HCT116 (cell line): Measurements from ENCODE around the gene SERPINC1. TPM values are rescaled to one million over a fixed set of nuclear protein-coding genes. Genes with fewer than 3 reads are reported as not detected.

Experiments used
- ATAC-seq: fragments of 200-7000 bp; cut with Tn5 transposase; 2 replicates; pipeline ENCODE4 v1.9.1; 2020; ENCODE audit warnings: mild to moderate bottlenecking, moderate library complexity
- BruUV-seq: library from RNA; stranded (reverse); fragments of 400-500 nt; replicated peaks from 2 replicates; lab custom pipeline; 2021; lab: Mats Ljungman, UMichigan
- CTCF ChIA-PET: fragments of 300-600 bp; sonication (Branson Sonifier 250); formaldehyde crosslinking; loops from one replicate; lab custom pipeline; 2021; ENCODE audit warnings: antibody characterized with exemption; lab: Charles Lee
- POLR2A ChIA-PET: fragments of 300-600, 350-600 bp; sonication (Branson Sonifier 250); formaldehyde crosslinking; loops from one replicate; lab custom pipeline; 2021; ENCODE audit warnings: antibody characterized with exemption; lab: Charles Lee
- RAD21 ChIA-PET, 2 experiments: fragments of 300-600 bp; sonication (Branson Sonifier 250); formaldehyde crosslinking; loops; one replicate each; lab custom pipeline; 2023; ENCODE audit warnings: low total read pairs in 2 of 2; ENCODE audit not compliant: uncharacterized antibody in 2 of 2, unreplicated experiment in 2 of 2, low non-redundant PET in 1 of 2; lab: Charles Lee
- DNase-seq: peaks from one replicate; pipeline ENCODE4 v3.0.0-alpha.2; 2010; ENCODE audit warnings: low read depth, low spot score
- H2AFZ ChIP-seq: fragments of 200-600 bp; shearing (Covaris generic), sonication (generic); 2 replicates; pipeline ENCODE4 v1.6.1; 2017; ENCODE audit warnings: low read depth, mixed run types, mixed read lengths, antibody characterized with exemption, low read length; ENCODE audit not compliant: poor library complexity, severe bottlenecking
- H3K27ac ChIP-seq: 2 replicates; pipeline ENCODE4 v1.5.1; 2012; ENCODE audit warnings: low read depth, low read length
- H3K27me3 ChIP-seq: fragments of 200-600 bp; sonication (generic); 2 replicates; pipeline ENCODE4 v1.6.1; 2016; ENCODE audit warnings: mixed run types, low read length, mixed read lengths; ENCODE audit not compliant: insufficient read depth
- H3K36me3 ChIP-seq, 2 experiments: fragments of 200-500 bp in 1 of 2; fragments of 200-600 bp in 1 of 2; sonication (Bioruptor generic) in 1 of 2; sonication (generic) in 1 of 2; 2 replicates each; pipeline versions ENCODE4 v1.5.1 to v1.6.1; 2014 to 2016; ENCODE audit warnings: low read length in 2 of 2, inconsistent platforms in 1 of 2, mixed read lengths in 1 of 2, mixed run types in 1 of 2; ENCODE audit not compliant: insufficient read depth in 2 of 2, control insufficient read depth in 1 of 2
- H3K4me1 ChIP-seq, 2 experiments: fragments of 200-600 bp in 1 of 2; sonication (generic) in 1 of 2; 2 replicates each; pipeline versions ENCODE4 v1.5.1 to v1.6.1; 2012 to 2017; ENCODE audit warnings: low read length in 2 of 2, inconsistent platforms in 1 of 2, mild to moderate bottlenecking in 1 of 2, mixed read lengths in 1 of 2, mixed run types in 1 of 2, moderate library complexity in 1 of 2; ENCODE audit not compliant: insufficient read depth in 2 of 2, control insufficient read depth in 1 of 2
- H3K4me2 ChIP-seq: fragments of 200-600 bp; sonication (generic); 2 replicates; pipeline ENCODE4 v1.6.1; 2017; ENCODE audit warnings: mixed run types, low read length, mixed read lengths
- H3K4me3 ChIP-seq, 2 experiments: fragments of 200-600 bp in 1 of 2; sonication (generic) in 1 of 2; replicated peaks in 1 of 2; 2 replicates each; pipeline ENCODE4 v1.5.1; 2011 to 2016; ENCODE audit warnings: low read length in 2 of 2, control low read depth in 1 of 2, low read depth in 1 of 2, mild to moderate bottlenecking in 1 of 2, mixed read lengths in 1 of 2, mixed run types in 1 of 2
- H3K79me2 ChIP-seq: fragments of 200-600 bp; sonication (generic); 2 replicates; pipeline ENCODE4 v1.6.1; 2017; ENCODE audit warnings: mild to moderate bottlenecking, mixed run types, low read length, moderate library complexity, mixed read lengths; ENCODE audit not compliant: insufficient read depth
- H3K9ac ChIP-seq: fragments of 200-600 bp; sonication (generic); 2 replicates; pipeline ENCODE4 v1.6.1; 2016; ENCODE audit warnings: low read length, mixed read lengths
- H3K9me2 ChIP-seq: fragments of 200-600 bp; sonication (generic), shearing (Covaris generic); 2 replicates; pipeline ENCODE4 v1.6.1; 2017; ENCODE audit warnings: mixed run types, mild to moderate bottlenecking, moderate library complexity; ENCODE audit not compliant: insufficient read depth
- H3K9me3 ChIP-seq, 2 experiments: fragments of 200-500 bp in 1 of 2; fragments of 200-600 bp in 1 of 2; sonication (Bioruptor generic) in 1 of 2; sonication (generic) in 1 of 2; 2 replicates each; pipeline ENCODE4 v1.6.1; 2014 to 2017; ENCODE audit warnings: low read length in 2 of 2, mixed read lengths in 2 of 2, inconsistent platforms in 1 of 2, low read depth in 1 of 2, mild to moderate bottlenecking in 1 of 2, mixed run types in 1 of 2, moderate library complexity in 1 of 2; ENCODE audit not compliant: control insufficient read depth in 1 of 2, insufficient read depth in 1 of 2
- H4K20me1 ChIP-seq: fragments of 200-600 bp; sonication (generic), shearing (Covaris generic); 2 replicates; pipeline ENCODE4 v1.6.1; 2017; ENCODE audit warnings: mixed run types, mild to moderate bottlenecking, moderate library complexity; ENCODE audit not compliant: insufficient read depth
- ATF3 ChIP-seq: IDR thresholded peaks from 2 replicates; pipeline ENCODE4 v1.6.1; 2012
- CBX3 ChIP-seq: IDR thresholded peaks from 2 replicates; pipeline ENCODE4 v1.6.1; 2012; ENCODE audit warnings: low read depth
- CEBPB ChIP-seq: IDR thresholded peaks from 2 replicates; pipeline ENCODE4 v1.6.1; 2012; ENCODE audit warnings: low read depth
- EGR1 ChIP-seq: IDR thresholded peaks from 2 replicates; pipeline ENCODE4 v1.6.1; 2012; ENCODE audit warnings: low read depth
- ELF1 ChIP-seq: IDR thresholded peaks from 2 replicates; pipeline ENCODE4 v1.6.1; 2012; ENCODE audit warnings: low read depth, borderline replicate concordance
- FOSL1 ChIP-seq: IDR thresholded peaks from 2 replicates; pipeline ENCODE4 v1.6.1; 2012; ENCODE audit warnings: low read depth
- JUND ChIP-seq: IDR thresholded peaks from 2 replicates; pipeline ENCODE4 v1.6.1; 2012
- MAX ChIP-seq: IDR thresholded peaks from 2 replicates; pipeline ENCODE4 v1.6.1; 2012
- POLR2A ChIP-seq: IDR thresholded peaks from 2 replicates; pipeline ENCODE4 v1.7.0; 2011; ENCODE audit warnings: borderline replicate concordance; ENCODE audit not compliant: insufficient read depth, insufficient read length; ENCODE audit errors: extremely low read depth
- POLR2AphosphoS5 ChIP-seq: IDR thresholded peaks from 2 replicates; pipeline ENCODE4 v1.6.1; 2011; ENCODE audit warnings: mild to moderate bottlenecking, low read depth, low read length, moderate library complexity
- REST ChIP-seq: IDR thresholded peaks from 2 replicates; pipeline ENCODE4 v1.6.1; 2012; ENCODE audit warnings: low read depth
- SP1 ChIP-seq: IDR thresholded peaks from 2 replicates; pipeline ENCODE4 v1.6.1; 2012; ENCODE audit warnings: low read depth
- SRF ChIP-seq: IDR thresholded peaks from 2 replicates; pipeline ENCODE4 v1.6.1; 2012; ENCODE audit warnings: low read depth
- TCF7L2 ChIP-seq: IDR thresholded peaks from 2 replicates; pipeline ENCODE4 v1.7.0; 2011; ENCODE audit warnings: borderline replicate concordance, inconsistent platforms; ENCODE audit not compliant: insufficient read depth, insufficient read length; ENCODE audit errors: extremely low read depth
- YY1 ChIP-seq: IDR thresholded peaks from 2 replicates; pipeline ENCODE4 v1.6.1; 2011; ENCODE audit warnings: low read length, low read depth, moderate library complexity, mild to moderate bottlenecking; ENCODE audit not compliant: insufficient replicate concordance; ENCODE audit errors: extremely low read depth
- ZFX ChIP-seq: fragments of 450-650 bp; IDR thresholded peaks from 2 replicates; pipeline ENCODE4 v1.6.1; 2017
- ZNF274 ChIP-seq: fragments of 200-500 bp; sonication (Bioruptor generic); IDR thresholded peaks from 2 replicates; pipeline ENCODE4 v1.6.1; 2014; ENCODE audit warnings: mild to moderate bottlenecking, low read depth, low read length, inconsistent platforms
- intact Hi-C: fragments of 100-400 bp; cut with micrococcal nuclease; formaldehyde crosslinking; loops from 2 replicates; pipeline ENCODE4 v1.10.0; 2022
- total RNA-seq: library from RNA; stranded (reverse); gene quantifications from one replicate; pipeline ENCODE4 v1.2.1, GENCODE V29; 2021; ENCODE audit not compliant: unreplicated experiment

SERPINC1 gene
- total RNA-seq, 1 experiment from 2014 or later = 0.61 TPM

- no peaks in the 10 kb centered on the region for H4K20me1 ChIP-seq
- H3K9me2 ChIP-seq = no peaks in the 10 kb centered on the region
- ChIA-PET CTCF (no interaction called here), POLR2A (no interaction called here), RAD21 (no interaction called here)
- H3K27me3 ChIP-seq = no peaks in the 10 kb centered on the region
- TF ChIP-seq MAX = no peak
- no peak for TF ChIP-seq EGR1
- TF ChIP-seq SP1 = no peak
- no peak for TF ChIP-seq ZNF274
- TF ChIP-seq JUND = no peak
- TF ChIP-seq ZFX = no peak
- TF ChIP-seq CBX3 = no peak
- no peak for TF ChIP-seq ATF3
- TF ChIP-seq ELF1 = no peak
- TF ChIP-seq POLR2AphosphoS5 = no peak
- no peak for TF ChIP-seq YY1
- no peak for TF ChIP-seq POLR2A
- TF ChIP-seq CEBPB = no peak
- no TSS peak for BruUV-seq
- H3K9ac ChIP-seq = no peak overlapping the region
- ATAC-seq = no peak
- no peaks in the 10 kb centered on the region for H3K79me2 ChIP-seq
- no peaks in the 10 kb centered on the region for H3K9me3 ChIP-seq
- no peak for DNase-seq
- no peak overlapping the region for H3K27ac ChIP-seq
- H3K4me3 ChIP-seq = no peak overlapping the region
- no peak overlapping the region for H3K4me2 ChIP-seq
- H3K36me3 ChIP-seq = no peaks in the 10 kb centered on the region
- intact Hi-C loops = loop anchor here (5.0 kb wide), 1 partner anchor 49 kb away; no protein-coding TSS in a partner anchor
- H3K4me1 ChIP-seq = no peaks in the 10 kb centered on the region
- H2AFZ ChIP-seq = no peak overlapping the region
Observed at GRCh38 chr1:173893611-173894010, 23.5 kb downstream of the SERPINC1 start.

- H2AFZ ChIP-seq = no peak overlapping the region
- H3K4me2 ChIP-seq = no peak overlapping the region
- no peaks in the 10 kb centered on the region for H3K27me3 ChIP-seq
- no peaks in the 10 kb centered on the region for H3K4me1 ChIP-seq
- TF ChIP-seq SP1 = no peak
- no peak for TF ChIP-seq ATF3
- TF ChIP-seq TCF7L2 = no peak
- no peak for TF ChIP-seq SRF
- TF ChIP-seq EGR1 = no peak
- no peak for TF ChIP-seq CEBPB
- no peak for TF ChIP-seq REST
- TF ChIP-seq FOSL1 = no peak
- H3K9me3 ChIP-seq = no peaks in the 10 kb centered on the region
- ATAC-seq = no peak
- CTCF ChIA-PET = no interaction called here
- no peak overlapping the region for H3K4me3 ChIP-seq
- DNase-seq = no peak
- intact Hi-C loops = loop anchor here (5.0 kb wide), 1 partner anchor 52 kb away; no protein-coding TSS in a partner anchor
- no TSS peak for BruUV-seq
- H3K79me2 ChIP-seq = no peaks in the 10 kb centered on the region
- RAD21 ChIA-PET = no interaction called here
- H3K9me2 ChIP-seq = no peaks in the 10 kb centered on the region
- POLR2A ChIA-PET = interaction anchor here (1.9 kb wide), 1 partner anchor 22 kb away, joined by 8 read pairs; the partner anchor contains the start of genes GAS5 and ZBTB37
- peaks cover 2 to 11% of the 10 kb centered on the region in 2 experiments; a peak in 2 of 4 replicates for H3K36me3 ChIP-seq
- no peak overlapping the region for H3K27ac ChIP-seq
- H4K20me1 ChIP-seq = no peaks in the 10 kb centered on the region
- no peak overlapping the region for H3K9ac ChIP-seq
Observed at GRCh38 chr1:173889885-173890284, 27.2 kb downstream of the SERPINC1 start.
